Right lobe of liver (tissue), 6 donors: ENCODE data around the gene PCSK6. TPM values are rescaled to one million over a fixed set of nuclear protein-coding genes. Genes with fewer than 3 reads are reported as not detected.

Experiments used
- ATAC-seq, 4 donors: fragments of 200-7000 bp; cut with Tn5 transposase; one replicate each; pipeline ENCODE4 v1.9.1; 2020; ENCODE audit warnings: mild to moderate bottlenecking in 4 of 4, moderate library complexity in 4 of 4
- DNase-seq, 3 donors: peaks; one replicate each; pipeline ENCODE4 v3.0.0-alpha.2; 2020
- H3K27ac ChIP-seq, 3 donors: fragments of 200-600 bp; one replicate each; pipeline ENCODE4 v1.8.0; 2022
- H3K27me3 ChIP-seq, 2 donors: fragments of 200-600 bp; one replicate each; pipeline ENCODE4 v1.8.0; 2022
- H3K36me3 ChIP-seq, 4 donors: fragments of 200-600 bp; sonication (generic) in 1 of 4; one replicate each; pipeline versions ENCODE4 v1.5.1 to v1.8.0; 2017 to 2022; ENCODE audit warnings: control low read depth in 1 of 4
- H3K4me1 ChIP-seq, 4 donors: fragments of 200-600 bp; sonication (generic) in 1 of 4; one replicate each; pipeline versions ENCODE4 v1.5.1 to v1.8.0; 2017 to 2022; ENCODE audit warnings: control low read depth in 1 of 4
- H3K4me3 ChIP-seq, 3 donors: fragments of 200-600 bp; one replicate each; pipeline ENCODE4 v1.8.0; 2022
- H3K9me3 ChIP-seq, 4 donors: fragments of 200-600 bp; sonication (generic) in 1 of 4; one replicate each; pipeline versions ENCODE4 v1.5.1 to v1.8.0; 2017 to 2022; ENCODE audit warnings: control low read depth in 1 of 4
- POLR2A ChIP-seq: fragments of 450-650 bp; IDR thresholded peaks from one replicate; pipeline ENCODE4 v1.6.1; 2017; ENCODE audit warnings: antibody characterized with exemption, mild to moderate bottlenecking
- WGBS: methylation state at CpG from one replicate; pipeline ENCODE4 v1.1.6; 2018; ENCODE audit warnings: low coverage, low lambda C conversion rate; ENCODE audit not compliant: insufficient coverage; ENCODE audit errors: missing lambda C conversion rate; 5-methylcytosine and 5-hydroxymethylcytosine counted together
- intact Hi-C, 2 donors: fragments of 100-400 bp; cut with DNase I; formaldehyde crosslinking; loops; one replicate each; pipeline versions ENCODE4 v1.11.2 to v1.14.1; 2022
- total RNA-seq, 6 experiments: library from RNA; depleted of rRNA in 2 of 6; stranded (reverse); fragments of >200 nt in 2 of 6; fragmentation: NEBNext Ultra II Directional in 3 of 6; extraction: Animal tissue kit (Norgen Biotek cat#: 25700) in 3 of 6; gene quantifications; one replicate each; pipeline versions ENCODE4 v1.1.0 to v1.2.4, GENCODE V29; 2016 to 2023
- TF ChIP-seq, protein P1 (sequence below), 4 donors: fragments of 200-600 bp in 3 of 4; fragments of 450-650 bp in 1 of 4; IDR thresholded peaks; one replicate each; pipeline versions ENCODE4 v1.5.1 to v1.8.0; 2016 to 2022; ENCODE audit warnings: antibody characterized with exemption in 4 of 4, mild to moderate bottlenecking in 2 of 4
- donor health status: DM: no; HTN: yes; CAD: no.
- donor health status: DM: no; HTN: no; CAD: no.
- donor health status: DM: no; HTN: no; CAD: no.
- donor health status: DM: no; HTN: yes; CAD: no.
- donor health status: DM: no; HTN: yes; CAD: no.

PCSK6 gene
- total RNA-seq, 6 experiments from 2014 or later = 165 to 218 (median 207) TPM

DNA sequence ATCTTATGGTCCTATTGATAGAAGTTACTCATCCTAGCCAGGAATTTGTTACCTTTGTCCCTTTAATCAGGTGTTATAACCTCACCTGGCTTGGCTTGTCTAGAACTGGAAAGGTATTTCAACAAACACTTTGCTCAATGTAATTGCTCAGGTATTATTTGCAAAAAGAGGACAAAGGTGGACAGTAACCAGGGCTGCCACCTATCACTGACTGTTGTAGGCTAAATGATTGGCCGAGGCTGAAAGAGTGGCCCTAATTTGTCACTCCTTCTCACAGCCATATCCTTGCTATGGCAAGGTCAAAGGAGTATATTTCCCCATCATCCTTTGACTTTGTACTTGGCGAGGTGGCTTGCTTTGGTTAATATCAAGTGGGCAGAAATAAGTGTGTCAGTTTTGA, 209.5 kb downstream of the PCSK6 start:
- Histone ChIP-seq H3K4me3 (no peak overlapping the region), H3K9me3 (no peaks in the 10 kb centered on the region), H3K27ac (peak overlapping the region in 2 of 3 donors; percentile 47 to 73), H3K4me1 (peaks cover 0 to 33% (median 13%) of the 10 kb centered on the region in 4 donors), H3K36me3 (peaks cover 0 to 38% (median 13%) of the 10 kb centered on the region in 4 donors), H3K27me3 (no peaks in the 10 kb centered on the region)
- TF ChIP-seq, protein P1, sequence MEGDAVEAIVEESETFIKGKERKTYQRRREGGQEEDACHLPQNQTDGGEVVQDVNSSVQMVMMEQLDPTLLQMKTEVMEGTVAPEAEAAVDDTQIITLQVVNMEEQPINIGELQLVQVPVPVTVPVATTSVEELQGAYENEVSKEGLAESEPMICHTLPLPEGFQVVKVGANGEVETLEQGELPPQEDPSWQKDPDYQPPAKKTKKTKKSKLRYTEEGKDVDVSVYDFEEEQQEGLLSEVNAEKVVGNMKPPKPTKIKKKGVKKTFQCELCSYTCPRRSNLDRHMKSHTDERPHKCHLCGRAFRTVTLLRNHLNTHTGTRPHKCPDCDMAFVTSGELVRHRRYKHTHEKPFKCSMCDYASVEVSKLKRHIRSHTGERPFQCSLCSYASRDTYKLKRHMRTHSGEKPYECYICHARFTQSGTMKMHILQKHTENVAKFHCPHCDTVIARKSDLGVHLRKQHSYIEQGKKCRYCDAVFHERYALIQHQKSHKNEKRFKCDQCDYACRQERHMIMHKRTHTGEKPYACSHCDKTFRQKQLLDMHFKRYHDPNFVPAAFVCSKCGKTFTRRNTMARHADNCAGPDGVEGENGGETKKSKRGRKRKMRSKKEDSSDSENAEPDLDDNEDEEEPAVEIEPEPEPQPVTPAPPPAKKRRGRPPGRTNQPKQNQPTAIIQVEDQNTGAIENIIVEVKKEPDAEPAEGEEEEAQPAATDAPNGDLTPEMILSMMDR (IDR thresholded peaks at IDR 0.05) = no peak
- WGBS = 34% methylated on average over 2 of the region's 2 CpGs
- intact Hi-C loops = no loop called here
- ATAC-seq (peak; percentile 3 to 60 (median 42)), DNase-seq (peak in 1 of 3 donors; percentile 76)

DNA sequence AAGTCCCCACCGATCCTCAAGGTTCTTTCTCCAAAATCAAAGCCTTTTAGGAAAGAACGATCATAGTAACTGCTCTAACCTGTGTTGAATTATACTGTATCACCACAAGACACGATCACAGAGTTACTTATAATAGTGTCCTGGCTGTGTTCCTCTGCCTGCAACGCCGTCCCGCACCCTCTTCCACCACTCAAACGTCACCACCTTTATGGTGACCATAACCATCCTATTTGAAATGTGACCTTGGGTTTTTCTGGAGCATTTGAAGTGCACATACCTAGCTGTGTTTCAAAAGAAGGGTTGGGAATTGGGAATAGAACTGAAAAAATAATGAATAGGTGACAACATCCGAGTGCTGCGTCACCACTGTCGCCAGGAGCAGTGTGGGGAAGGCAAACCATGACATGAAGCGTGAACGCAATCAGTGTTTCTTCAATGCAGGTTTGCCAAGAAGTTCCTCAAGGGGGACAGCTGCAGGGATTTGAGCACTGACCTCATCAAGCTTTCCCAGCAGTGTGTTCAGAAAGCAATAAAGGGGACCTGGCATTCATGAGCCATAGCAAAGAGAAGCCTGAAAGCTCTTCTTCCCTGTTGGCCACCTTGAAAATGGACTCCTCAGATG, 211.5 kb downstream of the PCSK6 start:
- DNase-seq = no peak
- 82% methylated on average over 8 of the region's 12 CpGs for WGBS
- Histone ChIP-seq H3K4me3 (peak overlapping the region in 2 of 3 donors; percentile 94), H3K9me3 (no peaks in the 10 kb centered on the region), H3K4me1 (peaks cover 0 to 33% (median 13%) of the 10 kb centered on the region in 4 donors), H3K27me3 (no peaks in the 10 kb centered on the region), H3K27ac (peak overlapping the region in 2 of 3 donors; percentile 20 to 54), H3K36me3 (peaks cover 17 to 41% (median 19%) of the 10 kb centered on the region in 4 donors)
- TF ChIP-seq, protein P1 (IDR thresholded peaks at IDR 0.05) = no peak
- no peak for TF ChIP-seq POLR2A
- intact Hi-C loops = no loop called here
- ATAC-seq = no peak

DNA sequence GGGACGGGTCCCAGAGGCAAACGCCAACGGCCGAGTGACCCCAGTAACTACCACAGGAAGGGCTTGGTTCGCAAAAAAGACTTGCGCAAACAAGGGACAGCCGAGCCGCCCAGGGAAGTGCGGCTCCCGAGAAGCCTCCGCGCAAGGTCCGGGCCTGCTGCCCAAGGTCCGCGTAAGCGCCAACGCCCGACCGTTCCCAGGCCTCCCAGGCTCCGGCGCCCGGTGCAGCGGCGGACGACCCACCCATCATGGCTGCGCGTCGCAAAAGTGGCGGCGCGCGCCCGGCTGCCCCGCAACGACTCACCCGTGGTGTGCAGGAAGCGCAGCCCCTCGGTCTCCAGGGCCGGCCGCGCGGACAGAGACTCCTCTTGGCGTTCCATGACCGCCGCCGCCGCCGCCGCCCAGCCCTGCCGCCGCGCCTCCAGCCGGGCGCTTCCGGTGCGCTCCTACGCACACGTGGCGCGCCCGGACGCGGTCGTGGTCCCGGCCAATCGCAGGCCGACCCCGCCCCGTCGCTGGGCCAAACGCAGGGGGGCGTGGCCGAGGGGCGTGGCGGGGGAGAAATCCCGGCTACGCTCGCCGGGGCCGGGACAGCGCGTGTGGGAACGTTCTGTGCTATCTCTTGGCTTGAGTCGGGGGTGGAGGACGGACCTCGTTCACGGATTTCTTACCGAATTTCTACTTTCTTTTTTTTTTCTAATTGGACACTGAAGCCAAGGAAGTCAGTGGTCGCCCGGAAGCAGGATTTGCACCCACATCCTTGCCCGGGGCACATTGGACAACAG, 212.3 kb downstream of the PCSK6 start, which contains the start of gene SELENOS:
Gene SELENOS (minus strand): TSS at position 448 of the 785 bp plus-strand sequence. CDS start 68 bp downstream, at position 380.
- peak; percentile 93 to 96 (median 95) for ATAC-seq
- 0% methylated on average over 33 of the region's 91 CpGs for WGBS
- peaks cover 22 to 42% (median 25%) of the 10 kb centered on the region in 4 donors for H3K36me3 ChIP-seq
- no peaks in the 10 kb centered on the region for H3K9me3 ChIP-seq
- H3K27ac ChIP-seq = peak within 1 kb of the TSS; percentile 59 to 86 (median 69)
- peak within 1 kb of the TSS; percentile 94 to 97 (median 94) for H3K4me3 ChIP-seq
- intact Hi-C loops = no loop called here
- TF ChIP-seq POLR2A = peak; percentile 97
- TF ChIP-seq, protein P1 (IDR thresholded peaks at IDR 0.05) = no peak
- no peaks in the 10 kb centered on the region for H3K27me3 ChIP-seq
- H3K4me1 ChIP-seq = peaks cover 0 to 33% (median 13%) of the 10 kb centered on the region in 4 donors
- DNase-seq = peak; percentile 93 to 94 (median 94)

DNA sequence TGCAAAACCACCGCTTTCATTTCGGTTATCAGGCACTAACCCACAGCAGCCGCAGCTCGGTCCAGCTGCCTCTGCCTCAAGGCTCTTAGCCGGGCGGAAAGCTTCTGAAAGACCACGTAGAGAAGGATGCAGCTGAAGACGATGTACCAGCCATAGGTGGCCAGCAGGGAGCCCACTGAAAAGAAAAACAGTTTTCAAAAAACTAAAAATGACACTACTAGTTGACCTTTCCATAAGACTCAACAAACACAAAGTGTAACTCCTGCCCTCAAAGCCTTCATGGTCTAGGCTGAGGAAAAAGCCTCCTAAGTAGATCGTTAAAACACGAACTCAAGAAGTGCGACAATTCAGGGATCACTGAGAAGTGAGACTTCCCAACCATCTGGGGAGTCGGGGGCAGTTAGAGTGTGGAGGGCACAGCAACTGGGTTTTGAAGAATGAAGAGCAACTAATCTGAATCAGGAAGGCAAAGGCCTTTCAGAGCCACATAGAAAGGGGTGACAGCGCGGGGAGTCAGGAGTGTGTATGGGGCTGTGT, 212.9 kb downstream of the PCSK6 start:
- TF ChIP-seq, protein P1 (IDR thresholded peaks at IDR 0.05) = peak in 3 of 4 donors; percentile 3 to 24 (median 20)
- no peak for TF ChIP-seq POLR2A
- ATAC-seq (no peak), DNase-seq (no peak)
- no peaks in the 10 kb centered on the region for H3K27me3 ChIP-seq
- peak overlapping the region; percentile 59 to 86 (median 69) for H3K27ac ChIP-seq
- no peaks in the 10 kb centered on the region for H3K9me3 ChIP-seq
- H3K4me1 ChIP-seq = peaks cover 0 to 33% (median 13%) of the 10 kb centered on the region in 4 donors
- WGBS = 6% methylated on average over 14 of the region's 14 CpGs
- peaks cover 24 to 42% (median 31%) of the 10 kb centered on the region in 4 donors for H3K36me3 ChIP-seq
- intact Hi-C loops = no loop called here
- peak overlapping the region; percentile 94 to 97 (median 94) for H3K4me3 ChIP-seq
